K562 (cell line): ENCODE measurements around the gene AGPAT1. TPM values are rescaled to one million over a fixed set of nuclear protein-coding genes. Genes with fewer than 3 reads are reported as not detected.

ENCODE experiments used
- ATAC-seq: fragments of 200-7000 bp; cut with Tn5 transposase; 3 replicates; pipeline ENCODE4 v1.9.1; 2020; ENCODE audit warnings: moderate library complexity
- BruUV-seq: library from RNA; stranded (reverse); fragments of 400-500 nt; replicated peaks from 2 replicates; lab custom pipeline; 2021; lab: Mats Ljungman, UMichigan
- CTCF ChIA-PET: fragments of 300-600 bp; formaldehyde crosslinking; extraction: SDS; loops from one replicate; lab custom pipeline; 2021; ENCODE audit warnings: low intra/inter-chr PET ratio; lab: Yijun Ruan, JAX
- POLR2A ChIA-PET: fragments of 300-600, 350-650 bp; sonication (Branson Sonifier 250); formaldehyde crosslinking; extraction: SDS; loops from one replicate; lab custom pipeline; 2021; ENCODE audit warnings: antibody characterized with exemption, inconsistent platforms; lab: Yijun Ruan, JAX
- DNase-seq, 4 experiments: peaks; one replicate each; pipeline versions ENCODE4 v3.0.0 to v3.0.0-alpha.2; 2011 to 2018; ENCODE audit warnings: low spot score in 3 of 4, mixed read lengths in 3 of 4; ENCODE audit errors: extremely low read depth in 1 of 4
- FAIRE-seq: peaks from 2 replicates; lab custom pipeline; 2011; peaks lifted over from hg19 to GRCh38; lab: Jason Lieb, UNC
- H2AFZ ChIP-seq: 2 replicates; pipeline ENCODE4 v1.6.0; 2011; ENCODE audit warnings: low read depth, low read length, control low read depth, inconsistent platforms
- H3K27ac ChIP-seq: fragments of 200-600 bp; 3 replicates; pipeline ENCODE4 v1.8.0; 2011; ENCODE audit warnings: low read depth, mild to moderate bottlenecking, control low read depth, inconsistent platforms, low read length, moderate library complexity, mixed read lengths; ENCODE audit errors: extremely low read depth
- H3K27me3 ChIP-seq, 2 experiments: fragments of 300-600 bp in 1 of 2; 2 replicates in 1 of 2; 3 replicates in 1 of 2; pipeline versions ENCODE4 v1.6.0 to v1.8.0; 2011; ENCODE audit warnings: inconsistent platforms in 2 of 2, low read length in 2 of 2, mild to moderate bottlenecking in 1 of 2, mixed read lengths in 1 of 2, moderate library complexity in 1 of 2; ENCODE audit not compliant: control insufficient read depth in 2 of 2, insufficient read depth in 2 of 2
- H3K36me3 ChIP-seq: fragments of 300-600 bp; 3 replicates; pipeline ENCODE4 v1.8.0; 2011; ENCODE audit warnings: mild to moderate bottlenecking, low read length, inconsistent platforms; ENCODE audit not compliant: control insufficient read depth, insufficient read depth
- H3K4me1 ChIP-seq, 2 experiments: fragments of 200-600 bp in 1 of 2; replicated peaks in 1 of 2; 2 replicates in 1 of 2; 3 replicates in 1 of 2; pipeline versions ENCODE4 v1.5.1 to v1.8.0; 2011; ENCODE audit warnings: inconsistent platforms in 2 of 2, low read length in 2 of 2, mild to moderate bottlenecking in 1 of 2, mixed read lengths in 1 of 2, moderate library complexity in 1 of 2; ENCODE audit not compliant: control insufficient read depth in 2 of 2, insufficient read depth in 2 of 2
- H3K4me2 ChIP-seq: 2 replicates; pipeline ENCODE4 v1.6.1; 2011; ENCODE audit warnings: low read length, control low read depth, inconsistent platforms, mixed read lengths; ENCODE audit not compliant: insufficient read depth
- H3K4me3 ChIP-seq: fragments of 200-600 bp; sonication (generic), shearing (Covaris generic); 2 replicates; pipeline ENCODE4 v1.5.1; 2016; ENCODE audit warnings: control low read depth, inconsistent platforms
- H3K79me2 ChIP-seq: fragments of 200-600 bp; 3 replicates; pipeline ENCODE4 v1.8.0; 2011; ENCODE audit warnings: low read length, inconsistent platforms; ENCODE audit not compliant: control insufficient read depth, insufficient read depth
- H3K9ac ChIP-seq, 2 experiments: 2 replicates each; pipeline versions ENCODE4 v1.6.0 to v1.6.1; 2011; ENCODE audit warnings: low read depth in 2 of 2, low read length in 2 of 2, control low read depth in 1 of 2, inconsistent platforms in 1 of 2, mild to moderate bottlenecking in 1 of 2, mixed read lengths in 1 of 2; ENCODE audit not compliant: insufficient read depth in 1 of 2
- H3K9me1 ChIP-seq: one replicate; pipeline ENCODE4 v1.6.0; 2011; ENCODE audit warnings: inconsistent platforms, mild to moderate bottlenecking, low read length, moderate library complexity; ENCODE audit not compliant: control insufficient read depth, insufficient read depth
- H3K9me3 ChIP-seq: replicated peaks from 2 replicates; pipeline ENCODE4 v1.5.1; 2011; ENCODE audit warnings: low read depth, low read length, inconsistent platforms; ENCODE audit not compliant: control insufficient read depth, insufficient read depth
- H4K20me1 ChIP-seq: replicated peaks from 2 replicates; pipeline ENCODE4 v1.6.1; 2011; ENCODE audit warnings: low read length, inconsistent platforms, mixed read lengths; ENCODE audit not compliant: control insufficient read depth, insufficient read depth
- ARNT ChIP-seq, 2 experiments: fragments of 450-650 bp; IDR thresholded peaks; 2 replicates each; pipeline ENCODE4 v1.6.1; 2016; ENCODE audit warnings: mild to moderate bottlenecking in 1 of 2
- ELF4 ChIP-seq: fragments of 450-650 bp; formaldehyde crosslinking; IDR thresholded peaks from 2 replicates; pipeline ENCODE4 v1.4.0; 2022; ENCODE audit warnings: missing genetic modification characterization
- FOXA3 ChIP-seq, 2 experiments: fragments of 450-650 bp in 1 of 2; sonication (generic) in 1 of 2; formaldehyde crosslinking; IDR thresholded peaks in 1 of 2; conservative IDR thresholded peaks in 1 of 2; 2 replicates each; pipeline versions ENCODE4 v1.4.0 to v1.8.0; 2020 to 2022; ENCODE audit warnings: mild to moderate bottlenecking in 2 of 2, missing genetic modification reagents in 1 of 2
- GTF2F1 ChIP-seq: IDR thresholded peaks from 2 replicates; pipeline ENCODE4 v1.6.1; 2011; ENCODE audit warnings: low read depth, low read length, improper control_type of control experiment
- HNRNPL ChIP-seq: fragments of 200-400 bp; formaldehyde crosslinking; IDR thresholded peaks from 2 replicates; pipeline ENCODE4 v1.6.1; 2017; ENCODE audit warnings: low read depth, mild to moderate bottlenecking, low read length
- KAT2B ChIP-seq: IDR thresholded peaks from one replicate; pipeline ENCODE4 v1.6.1; 2012; ENCODE audit warnings: low read depth, mild to moderate bottlenecking, control low read depth, inconsistent platforms, low read length, moderate library complexity
- POLR2AphosphoS2 ChIP-seq: IDR thresholded peaks from 2 replicates; pipeline ENCODE4 v1.6.1; 2012; ENCODE audit warnings: low read length, improper control_type of control experiment
- POLR2G ChIP-seq: fragments of 200-400 bp; formaldehyde crosslinking; IDR thresholded peaks from 2 replicates; pipeline ENCODE4 v1.6.1; 2017; ENCODE audit warnings: low read depth, mild to moderate bottlenecking, antibody characterized with exemption, low read length, moderate library complexity
- SPI1 ChIP-seq: IDR thresholded peaks from 2 replicates; pipeline ENCODE4 v1.6.1; 2011; ENCODE audit warnings: low read depth, low read length, control low read depth, borderline replicate concordance
- ZNF263 ChIP-seq: sonication (generic); formaldehyde crosslinking; IDR thresholded peaks from 2 replicates; pipeline ENCODE4 v1.8.0; 2022; ENCODE audit warnings: mild to moderate bottlenecking, missing genetic modification reagents, borderline replicate concordance
- ZNF518B ChIP-seq: fragments of 250-450 bp; sonication (Bioruptor Pico); IDR thresholded peaks from 2 replicates; pipeline ENCODE4 v1.5.0; 2021; ENCODE audit warnings: mild to moderate bottlenecking, moderate library complexity
- WGBS: fragments of 100-300 bp; shearing (Covaris generic); methylation state at CpG from one replicate; pipeline ENCODE4 v1.1.6; 2016; ENCODE audit warnings: low coverage, mixed read lengths; ENCODE audit not compliant: insufficient coverage; ENCODE audit errors: missing lambda C conversion rate; 5-methylcytosine and 5-hydroxymethylcytosine counted together
- in situ Hi-C: fragments of 300-500 bp; cut with MboI; formaldehyde crosslinking; loops from 4 replicates; pipeline ENCODE4 v1.15.0; 2018; ENCODE audit warnings: inconsistent platforms, mixed read lengths
- intact Hi-C: fragments of 100-400 bp; cut with micrococcal nuclease; formaldehyde crosslinking; loops from 2 replicates; pipeline ENCODE4 v1.14.2; 2022
- polyA plus RNA-seq, 8 experiments: library from polyadenylated mRNA; depleted of rRNA in 4 of 8; stranded (reverse) in 5 of 8; unstranded in 3 of 8; fragments of >200 nt; fragmentation: Nextera tagmentation in 2 of 8; fragmentation: Illumina TruSeq in 1 of 8; extraction: Ambion mirVana in 2 of 8; extraction: Trizol in 1 of 8; gene quantifications; 2 replicates each; pipeline versions ENCODE4 v1.2.1 to v1.2.3, GENCODE V29; 2011 to 2014; ENCODE audit warnings: inconsistent platforms in 1 of 8, missing spikeins in 1 of 8
- total RNA-seq, 7 experiments: library from RNA; depleted of rRNA in 6 of 7; stranded (reverse); fragments of >200 nt in 6 of 7; fragmentation: Illumina TruSeq in 2 of 7; extraction: Trizol in 2 of 7; gene quantifications; 2 replicates each; pipeline versions ENCODE4 v1.2.1 to v1.2.3, GENCODE V29; 2011 to 2021; ENCODE audit warnings: low replicate concordance in 1 of 7
- TF ChIP-seq, protein P1 (sequence below): fragments of 450-650 bp; IDR thresholded peaks from 2 replicates; pipeline ENCODE4 v1.6.1; 2016
- TF ChIP-seq, protein P2 (sequence below): fragments of 450-650 bp; formaldehyde crosslinking; IDR thresholded peaks from 2 replicates; pipeline ENCODE4 v1.4.0; 2020; ENCODE audit warnings: mild to moderate bottlenecking

The AGPAT1 gene
- total and polyA plus RNA-seq, 9 of the 15 experiments (the other 6 are each of a cell fraction or from before 2014, with no cell fraction given), result 37.9 to 176 (median 69.4) TPM

DNA sequence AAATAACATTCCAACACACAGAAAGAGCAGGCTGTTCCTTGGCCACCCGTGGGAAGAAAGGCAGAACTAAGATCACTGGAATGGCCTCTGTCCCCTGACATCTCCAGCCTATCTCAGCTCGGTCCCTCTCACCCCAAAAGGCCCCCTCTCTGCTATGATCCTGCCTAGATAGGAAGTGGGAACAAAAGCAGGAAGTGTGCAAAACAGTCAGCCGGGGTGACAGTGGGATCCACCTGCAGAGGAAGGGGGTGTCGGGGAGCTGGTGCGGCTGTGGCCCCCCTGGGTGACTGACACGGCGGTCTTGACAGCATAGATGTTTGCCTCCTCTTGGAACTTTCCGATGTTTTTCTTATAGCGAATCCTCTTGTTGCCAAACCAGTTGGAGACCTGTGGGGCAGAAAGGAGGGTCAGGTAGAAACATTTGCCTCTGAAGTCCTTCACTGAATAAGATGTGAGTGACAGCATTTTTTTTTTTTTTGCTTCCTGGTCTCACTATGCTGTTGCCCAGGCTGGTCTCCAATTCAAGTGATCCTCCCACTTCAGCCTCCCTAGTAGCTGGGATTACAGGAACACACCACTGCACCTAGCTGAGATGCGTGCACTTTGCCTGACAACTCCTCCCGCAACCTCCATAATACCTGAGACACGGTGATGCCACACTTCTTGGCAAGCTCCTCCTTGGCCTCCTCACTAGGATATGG lies 11.3 kb upstream of the AGPAT1 start:
- peak overlapping the region; percentile 53 for H3K4me2 ChIP-seq
- intact Hi-C loops (no loop called here), in situ Hi-C loops (no loop called here)
- ChIA-PET CTCF (no interaction called here), POLR2A (interaction anchor here (0.6 to 1.1 kb wide), 5 partner anchors 9 to 533 kb away, joined by 3 read pairs; partner anchors contain the start of genes AGPAT1 and ATF6B)
- H3K9me1 ChIP-seq, result no peaks in the 10 kb centered on the region
- H2AFZ ChIP-seq, result no peak overlapping the region
- no peaks in the 10 kb centered on the region for H3K27me3 ChIP-seq
- H3K4me1 ChIP-seq, result peaks cover 61 to 76% of the 10 kb centered on the region in 2 experiments
- H3K27ac ChIP-seq, result peak overlapping the region; percentile 68; the same call in 2 of the 3 replicates
- no peaks in the 10 kb centered on the region for H3K9me3 ChIP-seq
- ATAC-seq, result no peak
- no peak overlapping the region for H3K4me3 ChIP-seq
- BruUV-seq, result no TSS peak
- peak overlapping the region in 1 of 2 experiments; percentile 75; a peak in 2 of 4 replicates for H3K9ac ChIP-seq
- H3K79me2 ChIP-seq, result peaks cover 64% of the 10 kb centered on the region
- H3K36me3 ChIP-seq, result peaks cover 56% of the 10 kb centered on the region; the same call in 2 of the 3 replicates
- no peak for DNase-seq
- 79% methylated on average over 12 of the region's 12 CpGs for WGBS
- no peaks in the 10 kb centered on the region for H4K20me1 ChIP-seq
- peak; percentile 23 for FAIRE-seq
- TF ChIP-seq KAT2B, result no peak
- peak; percentile 65; the same call in 1 of the 2 replicates for TF ChIP-seq SPI1
- no peak for TF ChIP-seq FOXA3 (CRISPR knock-in tag; conservative IDR thresholded peaks at IDR 0.05 in 1 of 2, IDR thresholded peaks at IDR 0.05 in 1 of 2)
- TF ChIP-seq ARNT (IDR thresholded peaks at IDR 0.05), result no peak
- TF ChIP-seq, protein P1, sequence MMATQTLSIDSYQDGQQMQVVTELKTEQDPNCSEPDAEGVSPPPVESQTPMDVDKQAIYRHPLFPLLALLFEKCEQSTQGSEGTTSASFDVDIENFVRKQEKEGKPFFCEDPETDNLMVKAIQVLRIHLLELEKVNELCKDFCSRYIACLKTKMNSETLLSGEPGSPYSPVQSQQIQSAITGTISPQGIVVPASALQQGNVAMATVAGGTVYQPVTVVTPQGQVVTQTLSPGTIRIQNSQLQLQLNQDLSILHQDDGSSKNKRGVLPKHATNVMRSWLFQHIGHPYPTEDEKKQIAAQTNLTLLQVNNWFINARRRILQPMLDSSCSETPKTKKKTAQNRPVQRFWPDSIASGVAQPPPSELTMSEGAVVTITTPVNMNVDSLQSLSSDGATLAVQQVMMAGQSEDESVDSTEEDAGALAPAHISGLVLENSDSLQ, result peak; percentile 49
- TF ChIP-seq ELF4, result no peak
- TF ChIP-seq POLR2G, result 0 out of 2 replicates have a peak, but pooled peaks have one; percentile 27
- TF ChIP-seq, protein P2, sequence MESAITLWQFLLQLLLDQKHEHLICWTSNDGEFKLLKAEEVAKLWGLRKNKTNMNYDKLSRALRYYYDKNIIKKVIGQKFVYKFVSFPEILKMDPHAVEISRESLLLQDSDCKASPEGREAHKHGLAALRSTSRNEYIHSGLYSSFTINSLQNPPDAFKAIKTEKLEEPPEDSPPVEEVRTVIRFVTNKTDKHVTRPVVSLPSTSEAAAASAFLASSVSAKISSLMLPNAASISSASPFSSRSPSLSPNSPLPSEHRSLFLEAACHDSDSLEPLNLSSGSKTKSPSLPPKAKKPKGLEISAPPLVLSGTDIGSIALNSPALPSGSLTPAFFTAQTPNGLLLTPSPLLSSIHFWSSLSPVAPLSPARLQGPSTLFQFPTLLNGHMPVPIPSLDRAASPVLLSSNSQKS (CRISPR knock-in tag), result no peak
- TF ChIP-seq ZNF518B (CRISPR knock-in tag), result no peak
- peak; percentile 4; the same call in 1 of the 2 replicates for TF ChIP-seq ZNF263 (CRISPR knock-in tag)
- 0 out of 2 replicates have a peak, but pooled peaks have one; percentile 18 for TF ChIP-seq POLR2AphosphoS2
- TF ChIP-seq GTF2F1, result no peak
- no peak for TF ChIP-seq HNRNPL
